Measurements from ENCODE around the gene SLFN5. TPM values are rescaled to one million over a fixed set of nuclear protein-coding genes. Genes with fewer than 3 reads are reported as not detected.

The SLFN5 gene
- 47.4 and 55.3 TPM in 2 replicates for total RNA-seq

DNA sequence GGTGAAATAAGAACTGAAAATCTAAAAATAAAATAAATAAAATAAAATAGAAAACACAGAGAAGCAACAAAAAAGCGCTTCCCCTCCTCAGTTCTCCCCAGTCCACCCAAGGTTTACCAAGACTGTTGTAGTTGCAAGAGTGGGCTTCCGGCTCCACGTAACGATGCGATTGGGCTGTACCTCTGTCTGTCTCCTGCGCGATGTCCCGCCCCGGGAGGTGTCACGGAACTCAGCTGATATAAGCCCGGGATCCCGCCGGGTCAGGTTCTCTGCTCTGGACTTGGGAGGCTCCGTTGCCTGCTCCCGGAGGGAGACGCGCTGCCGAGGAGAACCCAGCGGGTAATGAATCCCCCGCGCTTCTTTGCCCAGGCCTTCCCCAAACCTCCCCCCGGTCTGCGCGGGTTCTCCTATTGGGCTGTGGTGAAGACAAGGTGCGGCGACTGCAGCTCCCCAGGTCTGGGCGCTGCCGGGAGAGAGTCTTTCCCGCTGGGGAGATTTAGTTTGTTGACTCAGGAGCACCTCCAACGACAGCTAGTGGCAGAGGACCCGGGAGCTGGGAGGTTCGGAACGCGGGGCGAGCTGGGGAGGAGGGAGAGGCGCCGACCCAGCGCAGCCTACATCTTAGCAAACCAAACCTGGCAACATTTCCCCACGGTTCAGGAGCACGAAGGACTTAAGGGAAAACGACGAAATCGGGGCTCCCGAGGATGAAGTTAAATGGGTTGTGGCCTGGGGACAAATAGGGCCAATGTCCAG, at the start of gene SLFN5:
TSS of gene SLFN5 (plus strand) at position 268 of the 756 bp plus-strand sequence. CDS start 15,619 bp downstream, outside the sequence.

DNA sequence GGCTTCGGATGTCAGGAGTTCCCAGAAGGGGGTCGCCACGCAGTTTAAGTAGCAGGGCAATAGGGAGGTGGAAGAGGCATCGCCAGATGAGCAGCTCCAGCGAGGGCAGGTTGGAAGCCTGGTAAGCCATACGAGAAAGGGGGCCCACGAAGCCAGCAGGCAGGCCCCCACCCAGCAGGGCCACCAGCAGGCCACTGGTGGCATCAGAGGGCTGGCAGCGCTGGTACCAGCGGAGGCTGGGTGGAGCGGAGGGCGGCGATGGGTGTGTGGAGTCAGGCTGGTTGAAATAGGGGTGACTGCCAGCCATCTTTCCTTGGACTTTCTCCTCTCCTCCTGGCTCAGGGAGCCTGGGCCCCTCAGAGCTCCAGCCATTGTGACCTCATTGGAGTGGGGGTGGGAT, 48.9 kb upstream of the SLFN5 start, which contains the start of gene SLC35G3:
TSS of gene SLC35G3 (minus strand) at position 393 of the 400 bp plus-strand sequence. CDS start at position 307, 86 bp downstream.

Other genes with a start within 250 kb of the SLFN5 start
- gene RFFL, start 179.4 kb upstream of the SLFN5 start, total RNA-seq = 21.3 and 26.8 TPM in 2 replicates
- 6.2 and 11.9 TPM in 2 replicates for gene RAD51D, start 123.2 kb upstream of the SLFN5 start, total RNA-seq
- not detected in 2 replicates for gene FNDC8, start 121.5 kb upstream of the SLFN5 start, total RNA-seq
- gene NLE1, start 100.8 kb upstream of the SLFN5 start, total RNA-seq = 28.7 and 31.1 TPM in 2 replicates
- not detected in 2 replicates for gene UNC45B, start 95.3 kb upstream of the SLFN5 start, total RNA-seq
- gene SLC35G3, start 48.7 kb upstream of the SLFN5 start, total RNA-seq = not detected in 2 replicates
- gene SLFN11, start 130.5 kb downstream of the SLFN5 start, total RNA-seq = 87.5 and 142 TPM in 2 replicates
- 14.7 and 18.4 TPM in 2 replicates for gene SLFN12, start 189.4 kb downstream of the SLFN5 start, total RNA-seq
- 1.5 and 5.1 TPM in 2 replicates for gene SLFN13, start 205.7 kb downstream of the SLFN5 start, total RNA-seq